Liver (tissue), 9 donors: Measurements from ENCODE around the gene CAV1. TPM values are rescaled to one million over a fixed set of nuclear protein-coding genes. Genes with fewer than 3 reads are reported as not detected.

Source experiments
- DNase-seq: peaks from one replicate; pipeline ENCODE4 v3.0.0-alpha.2; 2017; ENCODE audit warnings: low spot score
- H3K27ac ChIP-seq, 2 donors: one replicate each; pipeline ENCODE4 v1.7.0; 2013; ENCODE audit warnings: inconsistent platforms in 2 of 2, low read length in 2 of 2, control low read depth in 1 of 2, low read depth in 1 of 2, mild to moderate bottlenecking in 1 of 2
- H3K27me3 ChIP-seq, 4 donors: one replicate each; pipeline versions ENCODE4 v1.6.1 to v1.7.0; 2013; ENCODE audit warnings: low read length in 3 of 4, inconsistent platforms in 1 of 4, mild to moderate bottlenecking in 1 of 4, moderate library complexity in 1 of 4; ENCODE audit not compliant: control insufficient read depth in 4 of 4, insufficient read depth in 4 of 4
- H3K36me3 ChIP-seq, 4 donors: one replicate each; pipeline versions ENCODE4 v1.6.1 to v1.7.0; 2013; ENCODE audit warnings: low read length in 3 of 4, mild to moderate bottlenecking in 3 of 4, low read depth in 1 of 4, moderate library complexity in 1 of 4; ENCODE audit not compliant: control insufficient read depth in 4 of 4, insufficient read depth in 3 of 4
- H3K4me1 ChIP-seq, 4 donors: one replicate each; pipeline versions ENCODE4 v1.6.1 to v1.7.0; 2013; ENCODE audit warnings: low read length in 3 of 4, mild to moderate bottlenecking in 3 of 4, moderate library complexity in 1 of 4; ENCODE audit not compliant: control insufficient read depth in 4 of 4, insufficient read depth in 4 of 4
- H3K4me3 ChIP-seq, 3 donors: one replicate each; pipeline versions ENCODE4 v1.6.1 to v1.7.0; 2013; ENCODE audit warnings: low read length in 3 of 3, control low read depth in 1 of 3, low read depth in 1 of 3, mild to moderate bottlenecking in 1 of 3
- H3K9ac ChIP-seq, 2 donors: one replicate each; pipeline ENCODE4 v1.7.0; 2013; ENCODE audit warnings: low read length in 2 of 2, mild to moderate bottlenecking in 2 of 2, moderate library complexity in 2 of 2, control low read depth in 1 of 2, low read depth in 1 of 2
- H3K9me3 ChIP-seq, 4 donors: one replicate each; pipeline versions ENCODE4 v1.6.1 to v1.7.0; 2013; ENCODE audit warnings: low read length in 3 of 4; ENCODE audit not compliant: control insufficient read depth in 4 of 4
- EGR1 ChIP-seq, 2 donors: IDR thresholded peaks; 2 replicates each; pipeline ENCODE4 v1.6.1; 2016 to 2018; ENCODE audit warnings: antibody characterized with exemption in 2 of 2, low read depth in 2 of 2
- FOXA1 ChIP-seq: IDR thresholded peaks from 2 replicates; pipeline ENCODE4 v1.6.1; 2016; ENCODE audit warnings: antibody characterized with exemption
- FOXA2 ChIP-seq: IDR thresholded peaks from 2 replicates; pipeline ENCODE4 v1.6.1; 2016; ENCODE audit warnings: antibody characterized with exemption
- HNF4A ChIP-seq, 2 donors: conservative IDR thresholded peaks; 2 replicates each; pipeline ENCODE4 v1.6.1; 2016; ENCODE audit warnings: antibody characterized with exemption in 2 of 2, mild to moderate bottlenecking in 2 of 2
- HNF4G ChIP-seq: IDR thresholded peaks from 2 replicates; pipeline ENCODE4 v1.6.1; 2016; ENCODE audit warnings: antibody characterized with exemption
- JUND ChIP-seq, 2 donors: IDR thresholded peaks; 2 replicates each; pipeline ENCODE4 v1.6.1; 2016; ENCODE audit warnings: antibody characterized with exemption in 2 of 2
- NR2F2 ChIP-seq: IDR thresholded peaks from 2 replicates; pipeline ENCODE4 v1.6.1; 2016; ENCODE audit warnings: antibody characterized with exemption
- RAD21 ChIP-seq, 2 donors: IDR thresholded peaks; 2 replicates each; pipeline ENCODE4 v1.6.1; 2016; ENCODE audit warnings: antibody characterized with exemption in 2 of 2, mild to moderate bottlenecking in 2 of 2
- RXRA ChIP-seq, 2 donors: IDR thresholded peaks; 2 replicates each; pipeline ENCODE4 v1.6.1; 2017 to 2018; ENCODE audit warnings: antibody characterized with exemption in 2 of 2, mild to moderate bottlenecking in 1 of 2
- SP1 ChIP-seq: IDR thresholded peaks from 2 replicates; pipeline ENCODE4 v1.6.1; 2018; ENCODE audit warnings: antibody characterized with exemption, mild to moderate bottlenecking
- TAF1 ChIP-seq: conservative IDR thresholded peaks from 2 replicates; pipeline ENCODE4 v1.6.1; 2016; ENCODE audit warnings: antibody characterized with exemption, mild to moderate bottlenecking
- YY1 ChIP-seq: IDR thresholded peaks from 2 replicates; pipeline ENCODE4 v1.6.1; 2016; ENCODE audit warnings: antibody characterized with exemption, mild to moderate bottlenecking
- WGBS: extraction: QIAGEN DNeasy Blood & Tissue Kit; methylation state at CpG from one replicate; pipeline ENCODE4 v1.1.7; 2013; 5-methylcytosine and 5-hydroxymethylcytosine counted together
- polyA plus RNA-seq, 2 donors: library from polyadenylated mRNA; stranded (reverse) in 1 of 2; unstranded in 1 of 2; fragments of 200-250 nt in 1 of 2; fragments of >200 nt in 1 of 2; fragmentation: Nextera tagmentation in 1 of 2; extraction: Ambion mirVana in 1 of 2; gene quantifications; one replicate each; pipeline versions ENCODE4 v1.2.1 to v1.2.3, GENCODE V29; 2013 to 2015
- total RNA-seq, 2 donors: library from RNA; depleted of rRNA; stranded (reverse); fragments of >200 nt; gene quantifications; one replicate each; pipeline ENCODE4 v1.2.3, GENCODE V29; 2014
- TF ChIP-seq, protein P1 (sequence below): fragments of 150-350 bp; IDR thresholded peaks from 2 replicates; pipeline ENCODE4 v1.5.1; 2017; ENCODE audit warnings: improper control_type of control experiment, low read depth, low read length; ENCODE audit not compliant: missing input control
- TF ChIP-seq, protein P2 (sequence below): IDR thresholded peaks from 2 replicates; pipeline ENCODE4 v1.6.1; 2016; ENCODE audit warnings: antibody characterized with exemption
- TF ChIP-seq, protein P3 (sequence below): IDR thresholded peaks from 2 replicates; pipeline ENCODE4 v1.6.1; 2016; ENCODE audit warnings: antibody characterized with exemption, mild to moderate bottlenecking
- TF ChIP-seq, protein P4 (sequence below): IDR thresholded peaks from 2 replicates; pipeline ENCODE4 v1.6.1; 2016; ENCODE audit warnings: antibody characterized with exemption
- TF ChIP-seq, protein P5 (sequence below): IDR thresholded peaks from 2 replicates; pipeline ENCODE4 v1.6.1; 2016; ENCODE audit warnings: antibody characterized with exemption
- donor health status: healthy.
- donor health status: healthy.
- donor health status: healthy.
- donor health status: healthy.
- donor health status: healthy.

Gene CAV1
- total and polyA plus RNA-seq, 4 donors = 9.9 to 13.4 (median 11.6) TPM

DNA sequence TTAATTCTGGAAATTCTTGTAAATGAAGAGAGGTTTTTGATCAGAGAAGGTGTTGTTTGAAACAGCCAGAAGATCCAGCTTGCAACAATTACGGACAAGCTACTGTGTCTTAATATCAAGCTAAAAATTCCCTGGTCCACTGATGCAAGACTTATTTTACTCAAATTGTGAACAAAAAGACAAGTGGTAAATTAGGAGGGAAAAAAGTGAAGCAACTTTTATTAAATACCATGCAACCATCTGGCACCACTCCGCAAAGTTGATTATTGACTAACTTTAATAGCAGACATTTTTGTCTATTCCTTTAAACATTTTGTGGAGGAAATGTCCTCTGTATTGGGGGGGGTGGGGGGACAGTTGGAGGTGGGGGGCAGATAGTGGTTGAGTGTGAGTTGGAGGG is 30.4 kb upstream of the CAV1 start:
- H3K9ac ChIP-seq = no peak overlapping the region
- WGBS = 94% methylated on average over 2 of the region's 2 CpGs
- no peaks in the 10 kb centered on the region for H3K9me3 ChIP-seq
- H3K27me3 ChIP-seq = no peaks in the 10 kb centered on the region
- no peak overlapping the region for H3K27ac ChIP-seq
- no peak for DNase-seq
- no peak for TF ChIP-seq TAF1
- no peak for TF ChIP-seq JUND (IDR thresholded peaks at IDR 0.05)
- TF ChIP-seq SP1 = no peak
- TF ChIP-seq YY1 = no peak
- TF ChIP-seq RXRA (IDR thresholded peaks at IDR 0.05) = no peak
- no peak for TF ChIP-seq HNF4A (conservative IDR thresholded peaks at IDR 0.05)
- no peak for TF ChIP-seq RAD21 (IDR thresholded peaks at IDR 0.05)
- TF ChIP-seq HNF4G = no peak
- TF ChIP-seq, protein P1, sequence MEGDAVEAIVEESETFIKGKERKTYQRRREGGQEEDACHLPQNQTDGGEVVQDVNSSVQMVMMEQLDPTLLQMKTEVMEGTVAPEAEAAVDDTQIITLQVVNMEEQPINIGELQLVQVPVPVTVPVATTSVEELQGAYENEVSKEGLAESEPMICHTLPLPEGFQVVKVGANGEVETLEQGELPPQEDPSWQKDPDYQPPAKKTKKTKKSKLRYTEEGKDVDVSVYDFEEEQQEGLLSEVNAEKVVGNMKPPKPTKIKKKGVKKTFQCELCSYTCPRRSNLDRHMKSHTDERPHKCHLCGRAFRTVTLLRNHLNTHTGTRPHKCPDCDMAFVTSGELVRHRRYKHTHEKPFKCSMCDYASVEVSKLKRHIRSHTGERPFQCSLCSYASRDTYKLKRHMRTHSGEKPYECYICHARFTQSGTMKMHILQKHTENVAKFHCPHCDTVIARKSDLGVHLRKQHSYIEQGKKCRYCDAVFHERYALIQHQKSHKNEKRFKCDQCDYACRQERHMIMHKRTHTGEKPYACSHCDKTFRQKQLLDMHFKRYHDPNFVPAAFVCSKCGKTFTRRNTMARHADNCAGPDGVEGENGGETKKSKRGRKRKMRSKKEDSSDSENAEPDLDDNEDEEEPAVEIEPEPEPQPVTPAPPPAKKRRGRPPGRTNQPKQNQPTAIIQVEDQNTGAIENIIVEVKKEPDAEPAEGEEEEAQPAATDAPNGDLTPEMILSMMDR = no peak
- TF ChIP-seq, protein P2, sequence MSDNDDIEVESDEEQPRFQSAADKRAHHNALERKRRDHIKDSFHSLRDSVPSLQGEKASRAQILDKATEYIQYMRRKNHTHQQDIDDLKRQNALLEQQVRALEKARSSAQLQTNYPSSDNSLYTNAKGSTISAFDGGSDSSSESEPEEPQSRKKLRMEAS = no peak
- no peak for TF ChIP-seq EGR1 (IDR thresholded peaks at IDR 0.05; ENCODE audit: low read depth in 2 of 2)
- no peak for TF ChIP-seq NR2F2
- no peaks in the 10 kb centered on the region for H3K36me3 ChIP-seq
- H3K4me3 ChIP-seq = no peak overlapping the region
- H3K4me1 ChIP-seq = peaks cover 0 to 5% (median under 1%) of the 10 kb centered on the region in 4 donors

DNA sequence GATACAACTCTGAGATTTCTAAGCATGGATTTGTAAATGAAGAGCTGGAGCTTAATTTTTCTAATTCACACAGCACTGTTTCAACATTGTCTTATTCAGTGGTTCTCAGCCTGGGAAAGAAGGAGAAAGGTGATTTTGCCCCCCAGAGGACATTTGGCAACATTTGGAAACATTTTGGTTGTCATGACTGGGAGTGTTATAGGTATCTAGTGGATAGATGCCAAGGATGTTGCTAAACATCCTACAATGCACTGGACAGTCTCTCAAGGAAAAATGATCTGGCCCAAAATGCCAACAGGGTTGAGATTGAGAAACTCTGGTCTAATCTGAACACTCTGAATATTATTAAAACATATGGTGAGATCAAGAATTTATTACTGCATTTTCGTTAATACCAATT is 29.1 kb upstream of the CAV1 start:
- Histone ChIP-seq H3K4me3 (no peak overlapping the region), H3K9me3 (no peaks in the 10 kb centered on the region), H3K4me1 (peaks cover under 1 to 13% (median 5%) of the 10 kb centered on the region in 4 donors), H3K36me3 (no peaks in the 10 kb centered on the region), H3K27me3 (no peaks in the 10 kb centered on the region), H3K9ac (no peak overlapping the region), H3K27ac (no peak overlapping the region)
- DNase-seq = no peak
- 94% methylated on average over 1 of the region's 1 CpG for WGBS
- TF ChIP-seq HNF4A (conservative IDR thresholded peaks at IDR 0.05) = no peak
- TF ChIP-seq RAD21 (IDR thresholded peaks at IDR 0.05) = no peak
- TF ChIP-seq TAF1 = no peak
- TF ChIP-seq, protein P3, sequence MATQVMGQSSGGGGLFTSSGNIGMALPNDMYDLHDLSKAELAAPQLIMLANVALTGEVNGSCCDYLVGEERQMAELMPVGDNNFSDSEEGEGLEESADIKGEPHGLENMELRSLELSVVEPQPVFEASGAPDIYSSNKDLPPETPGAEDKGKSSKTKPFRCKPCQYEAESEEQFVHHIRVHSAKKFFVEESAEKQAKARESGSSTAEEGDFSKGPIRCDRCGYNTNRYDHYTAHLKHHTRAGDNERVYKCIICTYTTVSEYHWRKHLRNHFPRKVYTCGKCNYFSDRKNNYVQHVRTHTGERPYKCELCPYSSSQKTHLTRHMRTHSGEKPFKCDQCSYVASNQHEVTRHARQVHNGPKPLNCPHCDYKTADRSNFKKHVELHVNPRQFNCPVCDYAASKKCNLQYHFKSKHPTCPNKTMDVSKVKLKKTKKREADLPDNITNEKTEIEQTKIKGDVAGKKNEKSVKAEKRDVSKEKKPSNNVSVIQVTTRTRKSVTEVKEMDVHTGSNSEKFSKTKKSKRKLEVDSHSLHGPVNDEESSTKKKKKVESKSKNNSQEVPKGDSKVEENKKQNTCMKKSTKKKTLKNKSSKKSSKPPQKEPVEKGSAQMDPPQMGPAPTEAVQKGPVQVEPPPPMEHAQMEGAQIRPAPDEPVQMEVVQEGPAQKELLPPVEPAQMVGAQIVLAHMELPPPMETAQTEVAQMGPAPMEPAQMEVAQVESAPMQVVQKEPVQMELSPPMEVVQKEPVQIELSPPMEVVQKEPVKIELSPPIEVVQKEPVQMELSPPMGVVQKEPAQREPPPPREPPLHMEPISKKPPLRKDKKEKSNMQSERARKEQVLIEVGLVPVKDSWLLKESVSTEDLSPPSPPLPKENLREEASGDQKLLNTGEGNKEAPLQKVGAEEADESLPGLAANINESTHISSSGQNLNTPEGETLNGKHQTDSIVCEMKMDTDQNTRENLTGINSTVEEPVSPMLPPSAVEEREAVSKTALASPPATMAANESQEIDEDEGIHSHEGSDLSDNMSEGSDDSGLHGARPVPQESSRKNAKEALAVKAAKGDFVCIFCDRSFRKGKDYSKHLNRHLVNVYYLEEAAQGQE = no peak
- no peak for TF ChIP-seq HNF4G

DNA sequence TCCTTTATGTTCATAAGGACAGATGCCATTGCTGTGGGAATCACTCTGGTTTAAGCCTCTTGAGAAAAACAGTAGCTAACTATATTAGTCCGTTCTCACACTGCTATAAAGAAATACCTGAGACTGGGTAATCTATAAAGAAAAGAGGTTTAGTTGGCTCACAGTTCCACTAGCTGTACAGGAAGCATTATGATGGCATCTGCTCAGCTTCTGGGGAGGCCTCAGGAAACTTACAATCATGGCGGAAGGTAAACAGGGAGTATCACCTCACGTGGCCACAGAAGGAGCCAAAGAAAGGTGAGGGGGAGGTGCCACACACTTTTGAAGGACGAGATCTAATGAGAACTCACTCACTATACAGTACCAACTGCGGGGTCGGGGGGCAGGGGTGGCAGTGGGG is 28.2 kb upstream of the CAV1 start:
- Histone ChIP-seq H3K4me3 (no peak overlapping the region), H3K36me3 (no peaks in the 10 kb centered on the region), H3K27me3 (no peaks in the 10 kb centered on the region), H3K9ac (no peak overlapping the region), H3K9me3 (no peaks in the 10 kb centered on the region), H3K4me1 (peaks cover 0 to 21% (median 10%) of the 10 kb centered on the region in 4 donors), H3K27ac (no peak overlapping the region)
- WGBS = 96% methylated on average over 6 of the region's 6 CpGs
- TF ChIP-seq RAD21 (IDR thresholded peaks at IDR 0.05) (no peak), FOXA1 (no peak), SP1 (no peak), FOXA2 (no peak), HNF4A (conservative IDR thresholded peaks at IDR 0.05) (no peak)
- TF ChIP-seq, protein P3 = no peak
- TF ChIP-seq, protein P4, sequence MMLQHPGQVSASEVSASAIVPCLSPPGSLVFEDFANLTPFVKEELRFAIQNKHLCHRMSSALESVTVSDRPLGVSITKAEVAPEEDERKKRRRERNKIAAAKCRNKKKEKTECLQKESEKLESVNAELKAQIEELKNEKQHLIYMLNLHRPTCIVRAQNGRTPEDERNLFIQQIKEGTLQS = no peak
- TF ChIP-seq, protein P5, sequence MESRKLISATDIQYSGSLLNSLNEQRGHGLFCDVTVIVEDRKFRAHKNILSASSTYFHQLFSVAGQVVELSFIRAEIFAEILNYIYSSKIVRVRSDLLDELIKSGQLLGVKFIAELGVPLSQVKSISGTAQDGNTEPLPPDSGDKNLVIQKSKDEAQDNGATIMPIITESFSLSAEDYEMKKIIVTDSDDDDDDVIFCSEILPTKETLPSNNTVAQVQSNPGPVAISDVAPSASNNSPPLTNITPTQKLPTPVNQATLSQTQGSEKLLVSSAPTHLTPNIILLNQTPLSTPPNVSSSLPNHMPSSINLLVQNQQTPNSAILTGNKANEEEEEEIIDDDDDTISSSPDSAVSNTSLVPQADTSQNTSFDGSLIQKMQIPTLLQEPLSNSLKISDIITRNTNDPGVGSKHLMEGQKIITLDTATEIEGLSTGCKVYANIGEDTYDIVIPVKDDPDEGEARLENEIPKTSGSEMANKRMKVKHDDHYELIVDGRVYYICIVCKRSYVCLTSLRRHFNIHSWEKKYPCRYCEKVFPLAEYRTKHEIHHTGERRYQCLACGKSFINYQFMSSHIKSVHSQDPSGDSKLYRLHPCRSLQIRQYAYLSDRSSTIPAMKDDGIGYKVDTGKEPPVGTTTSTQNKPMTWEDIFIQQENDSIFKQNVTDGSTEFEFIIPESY = no peak
- TF ChIP-seq, protein P2 = no peak
- no peak for DNase-seq
